ENCODE results near the gene CMTM5.
"Not testable (repeated sequence)": the region's sequence is repeated elsewhere in the genome, so short reads cannot be mapped to it uniquely, and the experiment has no call there.

The CMTM5 gene

GRCh38 chr14:23379366-23380196, 2.7 kb downstream of the CMTM5 start:
- no peak for DNase-seq

GRCh38 chr14:23380197-23380914, 3.5 kb downstream of the CMTM5 start:
- no peak for DNase-seq

- DNase-seq = no peak
These were observed 4.1 kb downstream of the CMTM5 start for GRCh38 chr14:23380976-23381375.

GRCh38 chr14:23381871-23382270, 5.0 kb downstream of the CMTM5 start:
- no peak for DNase-seq

GRCh38 chr14:23382276-23382675, 5.4 kb downstream of the CMTM5 start:
- DNase-seq = no peak

GRCh38 chr14:23382731-23383440, 6.0 kb downstream of the CMTM5 start:
- no peak for DNase-seq

GRCh38 chr14:23384364-23385080, 7.7 kb downstream of the CMTM5 start:
- no peak for DNase-seq

- no peak for DNase-seq
These were observed 8.4 kb downstream of the CMTM5 start for GRCh38 chr14:23385244-23385641.

GRCh38 chr14:23385642-23386265, 8.9 kb downstream of the CMTM5 start:
- no peak for DNase-seq

GRCh38 chr14:23386266-23386657, 9.4 kb downstream of the CMTM5 start:
- DNase-seq = not testable (repeated sequence)

- no peak for DNase-seq
These were observed 10.2 kb downstream of the CMTM5 start for GRCh38 chr14:23386999-23387398.

GRCh38 chr14:23387916-23388882, 11.4 kb downstream of the CMTM5 start:
- no peak for DNase-seq

GRCh38 chr14:23388996-23389395, 12.2 kb downstream of the CMTM5 start:
- DNase-seq = no peak

- no peak for DNase-seq
These were observed 12.6 kb downstream of the CMTM5 start for GRCh38 chr14:23389396-23389795.

- DNase-seq = not testable (repeated sequence)
These were observed 13.0 kb downstream of the CMTM5 start for GRCh38 chr14:23389871-23390270.

GRCh38 chr14:23392613-23393012, 15.8 kb downstream of the CMTM5 start:
- DNase-seq = no peak

- DNase-seq = no peak
These were observed 19.3 kb downstream of the CMTM5 start for GRCh38 chr14:23396126-23396525.

- no peak for DNase-seq
These were observed 20.0 kb downstream of the CMTM5 start for GRCh38 chr14:23396781-23397407.

GRCh38 chr14:23398348-23398747, 21.5 kb downstream of the CMTM5 start:
- DNase-seq = no peak

GRCh38 chr14:23399136-23399535, 22.3 kb downstream of the CMTM5 start:
- DNase-seq = no peak

GRCh38 chr14:23399591-23399990, 22.7 kb downstream of the CMTM5 start:
- no peak for DNase-seq

All from cortex of kidney (tissue), 1 donor.